Ascending aorta (tissue), 2 donors: Measurements from ENCODE around the gene ADGRD2. TPM values are rescaled to one million over a fixed set of nuclear protein-coding genes. Genes with fewer than 3 reads are reported as not detected.

Source experiments
- DNase-seq, 2 donors: peaks; one replicate each; pipeline ENCODE4 v3.0.0-alpha.2; 2019; ENCODE audit warnings: low spot score in 2 of 2
- H3K27ac ChIP-seq, 2 donors: fragments of 200-600 bp; sonication (generic); one replicate each; pipeline ENCODE4 v1.5.1; 2016 to 2017; ENCODE audit warnings: mild to moderate bottlenecking in 1 of 2
- H3K27me3 ChIP-seq: fragments of 200-600 bp; sonication (generic); one replicate; pipeline ENCODE4 v1.5.1; 2017
- H3K36me3 ChIP-seq, 2 donors: fragments of 200-600 bp; sonication (generic); one replicate each; pipeline ENCODE4 v1.5.1; 2016
- H3K4me1 ChIP-seq, 2 donors: fragments of 200-600 bp; sonication (generic); one replicate each; pipeline ENCODE4 v1.5.1; 2016 to 2017; ENCODE audit warnings: mild to moderate bottlenecking in 1 of 2
- H3K4me3 ChIP-seq, 2 donors: fragments of 200-600 bp; sonication (generic); one replicate each; pipeline ENCODE4 v1.5.1; 2016 to 2017; ENCODE audit warnings: mild to moderate bottlenecking in 1 of 2
- H3K9me3 ChIP-seq, 2 donors: fragments of 200-600 bp; sonication (generic); one replicate each; pipeline ENCODE4 v1.5.1; 2016
- CTCF ChIP-seq, 3 experiments: fragments of 200-600 bp in 2 of 3; fragments of 450-650 bp in 1 of 3; sonication (generic) in 2 of 3; IDR thresholded peaks; one replicate each; pipeline ENCODE4 v1.5.1; 2016 to 2019; ENCODE audit warnings: antibody characterized with exemption in 3 of 3, mild to moderate bottlenecking in 1 of 3, moderate library complexity in 1 of 3
- intact Hi-C: fragments of 100-400 bp; cut with DNase I; formaldehyde crosslinking; loops from one replicate; pipeline ENCODE4 v1.15.1; 2023
- total RNA-seq: library from RNA; depleted of rRNA; stranded (reverse); fragments of >200 nt; gene quantifications from one replicate; pipeline ENCODE4 v1.1.0, GENCODE V29; 2016

Gene ADGRD2
- total RNA-seq, 1 donor from 2014 or later, result not detected

- DNase-seq, result no peak
These were observed 7.7 kb downstream of the ADGRD2 start for GRCh38 chr9:124457887-124458431.

GRCh38 chr9:124458441-124458840 is 8.2 kb downstream of the ADGRD2 start:
- Histone ChIP-seq H3K4me1 (no peaks in the 10 kb centered on the region), H3K36me3 (no peaks in the 10 kb centered on the region), H3K9me3 (no peaks in the 10 kb centered on the region), H3K27ac (no peak overlapping the region), H3K4me3 (no peak overlapping the region), H3K27me3 (no peaks in the 10 kb centered on the region)
- no peak for DNase-seq
- TF ChIP-seq CTCF (IDR thresholded peaks at IDR 0.05), result no peak
- intact Hi-C loops, result no loop called here

More at GRCh38 chr9:124457887-124458431, 7.7 kb downstream of the ADGRD2 start:
- intact Hi-C loops, result no loop called here
- H3K4me3 ChIP-seq, result no peak overlapping the region
- H3K9me3 ChIP-seq, result no peaks in the 10 kb centered on the region
- H3K4me1 ChIP-seq, result no peaks in the 10 kb centered on the region
- H3K27ac ChIP-seq, result no peak overlapping the region
- no peaks in the 10 kb centered on the region for H3K27me3 ChIP-seq
- TF ChIP-seq CTCF (IDR thresholded peaks at IDR 0.05), result no peak
- H3K36me3 ChIP-seq, result no peaks in the 10 kb centered on the region

GRCh38 chr9:124462739-124463138 is 12.5 kb downstream of the ADGRD2 start:
- intact Hi-C loops, result no loop called here
- H3K36me3 ChIP-seq, result no peaks in the 10 kb centered on the region
- no peak for DNase-seq
- TF ChIP-seq CTCF (IDR thresholded peaks at IDR 0.05), result no peak
- H3K9me3 ChIP-seq, result no peaks in the 10 kb centered on the region
- no peak overlapping the region for H3K4me3 ChIP-seq
- H3K27me3 ChIP-seq, result no peaks in the 10 kb centered on the region
- no peak overlapping the region for H3K27ac ChIP-seq
- no peaks in the 10 kb centered on the region for H3K4me1 ChIP-seq

- H3K9me3 ChIP-seq, result no peaks in the 10 kb centered on the region
- no peaks in the 10 kb centered on the region for H3K27me3 ChIP-seq
- no peaks in the 10 kb centered on the region for H3K36me3 ChIP-seq
- no peak for DNase-seq
- no peak overlapping the region for H3K4me3 ChIP-seq
- intact Hi-C loops, result no loop called here
- no peaks in the 10 kb centered on the region for H3K4me1 ChIP-seq
- H3K27ac ChIP-seq, result no peak overlapping the region
- no peak for TF ChIP-seq CTCF (IDR thresholded peaks at IDR 0.05)
These were observed 15.5 kb downstream of the ADGRD2 start for GRCh38 chr9:124465736-124466135.

- no peak overlapping the region for H3K27ac ChIP-seq
- H3K4me3 ChIP-seq, result no peak overlapping the region
- H3K4me1 ChIP-seq, result no peaks in the 10 kb centered on the region
- H3K9me3 ChIP-seq, result no peaks in the 10 kb centered on the region
- DNase-seq, result no peak
- intact Hi-C loops, result no loop called here
- H3K36me3 ChIP-seq, result no peaks in the 10 kb centered on the region
- no peak for TF ChIP-seq CTCF (IDR thresholded peaks at IDR 0.05)
- no peaks in the 10 kb centered on the region for H3K27me3 ChIP-seq
These were observed 17.3 kb downstream of the ADGRD2 start for GRCh38 chr9:124467410-124468060.
